DND-41 (cell line): ENCODE results near the gene AP2B1.

Source experiments
- EZH2 ChIP-seq: IDR thresholded peaks from 3 replicates; pipeline ENCODE4 v1.6.1; 2012; ENCODE audit warnings: borderline replicate concordance, low read depth, mild to moderate bottlenecking, moderate library complexity, low read length, inconsistent platforms; ENCODE audit not compliant: severe bottlenecking
- TF ChIP-seq, protein P1 (sequence below): IDR thresholded peaks from 2 replicates; pipeline ENCODE4 v1.5.1; 2012; ENCODE audit warnings: borderline replicate concordance, low read length, moderate library complexity, mild to moderate bottlenecking; ENCODE audit not compliant: poor library complexity, severe bottlenecking; ENCODE audit errors: extremely low read depth

DNA sequence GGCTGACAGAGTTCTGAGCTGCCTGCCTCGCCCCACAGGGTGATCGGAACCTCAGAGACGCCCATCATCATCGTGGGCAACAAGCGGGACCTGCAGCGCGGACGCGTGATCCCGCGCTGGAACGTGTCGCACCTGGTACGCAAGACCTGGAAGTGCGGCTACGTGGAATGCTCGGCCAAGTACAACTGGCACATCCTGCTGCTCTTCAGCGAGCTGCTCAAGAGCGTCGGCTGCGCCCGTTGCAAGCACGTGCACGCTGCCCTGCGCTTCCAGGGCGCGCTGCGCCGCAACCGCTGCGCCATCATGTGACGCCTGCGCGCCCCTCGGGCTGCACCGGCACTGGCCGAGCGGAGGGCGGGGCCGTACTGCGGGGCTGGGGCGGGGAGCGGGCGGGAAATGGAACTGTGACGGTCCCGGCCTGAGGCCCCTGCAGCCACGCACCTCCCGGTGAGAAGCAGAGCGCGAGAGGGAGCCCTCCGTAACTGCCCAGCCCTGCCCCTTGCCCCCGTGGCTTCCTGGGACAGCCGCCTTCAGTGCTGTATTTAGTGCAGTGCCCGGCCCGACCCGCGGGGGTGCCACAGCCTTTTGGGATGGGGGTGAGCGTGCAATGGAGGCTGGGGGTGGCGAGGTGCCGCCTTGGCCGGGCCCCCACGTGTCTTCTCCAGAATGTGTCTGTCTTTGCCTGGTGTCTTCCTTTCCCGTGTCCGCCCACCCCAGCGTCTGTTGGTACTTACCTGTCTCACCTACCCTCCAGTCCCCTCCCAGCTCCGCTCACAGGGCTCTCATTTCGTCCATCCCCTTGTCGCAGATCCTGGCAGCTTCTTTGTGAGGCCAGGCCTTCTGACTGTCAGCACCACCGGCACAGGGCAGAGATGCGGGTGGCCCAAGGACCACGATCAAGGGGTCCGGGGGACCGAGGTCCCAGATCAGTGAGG, 154.1 kb downstream of the AP2B1 start:
- TF ChIP-seq, protein P1, sequence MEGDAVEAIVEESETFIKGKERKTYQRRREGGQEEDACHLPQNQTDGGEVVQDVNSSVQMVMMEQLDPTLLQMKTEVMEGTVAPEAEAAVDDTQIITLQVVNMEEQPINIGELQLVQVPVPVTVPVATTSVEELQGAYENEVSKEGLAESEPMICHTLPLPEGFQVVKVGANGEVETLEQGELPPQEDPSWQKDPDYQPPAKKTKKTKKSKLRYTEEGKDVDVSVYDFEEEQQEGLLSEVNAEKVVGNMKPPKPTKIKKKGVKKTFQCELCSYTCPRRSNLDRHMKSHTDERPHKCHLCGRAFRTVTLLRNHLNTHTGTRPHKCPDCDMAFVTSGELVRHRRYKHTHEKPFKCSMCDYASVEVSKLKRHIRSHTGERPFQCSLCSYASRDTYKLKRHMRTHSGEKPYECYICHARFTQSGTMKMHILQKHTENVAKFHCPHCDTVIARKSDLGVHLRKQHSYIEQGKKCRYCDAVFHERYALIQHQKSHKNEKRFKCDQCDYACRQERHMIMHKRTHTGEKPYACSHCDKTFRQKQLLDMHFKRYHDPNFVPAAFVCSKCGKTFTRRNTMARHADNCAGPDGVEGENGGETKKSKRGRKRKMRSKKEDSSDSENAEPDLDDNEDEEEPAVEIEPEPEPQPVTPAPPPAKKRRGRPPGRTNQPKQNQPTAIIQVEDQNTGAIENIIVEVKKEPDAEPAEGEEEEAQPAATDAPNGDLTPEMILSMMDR: no peak
- TF ChIP-seq EZH2: no peak
